Stimulated activated CD4-positive, alpha-beta T cell treated with anti-CD3 and anti-CD28 coated beads, TNF-alpha, amount 100 ng/mL, for 1 hour (primary cell): ENCODE results near the gene TRIO.

Experiments used
- DNase-seq, 3 donors: peaks; one replicate each; pipeline ENCODE4 v3.0.0-alpha.2; 2020; ENCODE audit warnings: low read depth in 3 of 3, low spot score in 1 of 3

The TRIO gene

DNA sequence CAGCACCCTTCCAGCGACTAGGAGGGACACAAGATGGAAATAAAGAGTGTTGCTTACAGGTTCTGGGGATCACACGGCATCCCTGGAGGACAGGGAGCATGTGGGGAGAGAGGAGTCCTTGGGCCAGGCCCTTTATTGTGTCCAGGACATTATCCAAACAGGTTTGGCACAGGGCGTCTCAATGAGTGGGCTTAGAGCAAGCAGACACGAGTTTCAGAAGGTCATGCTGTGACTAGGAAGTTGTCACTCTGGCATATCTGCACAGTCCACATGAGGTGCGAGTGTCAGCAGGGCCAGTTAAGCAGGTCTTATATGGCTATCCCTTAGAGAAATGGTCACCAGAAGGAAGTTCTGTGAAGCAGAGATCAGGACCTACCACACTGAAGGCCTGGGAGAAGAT is 263.9 kb downstream of the TRIO start:
- DNase-seq = no peak

DNA sequence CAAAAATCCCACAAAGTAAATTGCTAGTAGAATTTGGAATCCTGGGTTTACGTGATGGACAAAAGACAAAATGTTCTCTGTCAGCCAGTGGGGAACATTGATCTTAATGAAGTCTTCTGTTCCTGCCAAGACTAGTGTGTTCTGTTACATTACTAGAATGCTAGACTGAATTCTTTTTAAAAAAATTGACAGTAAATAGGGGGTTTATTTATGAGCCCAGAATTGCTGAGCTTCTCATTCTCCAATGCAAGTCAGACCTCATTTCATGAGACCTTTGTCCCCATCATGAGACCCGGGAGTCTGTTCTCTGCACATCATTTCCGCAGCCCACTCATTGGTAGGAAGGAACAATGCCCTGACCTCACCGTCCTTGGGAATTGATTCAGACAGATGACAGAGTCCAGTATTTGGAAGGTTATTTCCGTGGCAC is 264.6 kb downstream of the TRIO start:
- no peak for DNase-seq

DNA sequence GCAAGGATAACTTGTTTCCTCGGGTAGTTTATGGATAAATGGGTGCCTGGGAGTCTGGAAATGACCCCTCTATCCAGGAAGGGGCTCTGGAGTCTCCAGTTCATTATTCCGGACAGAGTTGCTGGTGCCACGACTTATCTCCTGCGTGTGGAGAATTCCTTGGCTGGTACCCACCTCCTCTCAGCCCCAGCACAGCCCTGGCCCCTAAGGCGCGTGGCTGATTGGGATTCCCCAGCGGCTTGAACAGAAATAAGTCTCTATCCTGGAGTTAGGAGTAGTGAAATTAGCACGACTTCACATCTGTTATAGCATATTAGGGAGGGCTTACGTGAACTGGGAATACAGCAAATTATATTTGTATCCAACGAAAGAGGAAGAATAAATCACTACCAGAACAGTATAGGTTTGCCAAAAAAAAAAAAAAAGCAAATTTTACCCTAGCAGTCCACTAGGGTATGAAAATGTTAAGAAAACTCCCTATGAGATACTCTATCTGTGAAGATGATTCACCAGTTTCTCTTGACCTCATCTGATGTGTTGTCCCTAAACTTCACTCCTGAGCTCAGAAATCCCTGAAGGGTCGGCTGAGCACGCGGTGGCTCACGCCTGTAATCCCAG is 265.9 kb downstream of the TRIO start:
- no peak for DNase-seq

DNA sequence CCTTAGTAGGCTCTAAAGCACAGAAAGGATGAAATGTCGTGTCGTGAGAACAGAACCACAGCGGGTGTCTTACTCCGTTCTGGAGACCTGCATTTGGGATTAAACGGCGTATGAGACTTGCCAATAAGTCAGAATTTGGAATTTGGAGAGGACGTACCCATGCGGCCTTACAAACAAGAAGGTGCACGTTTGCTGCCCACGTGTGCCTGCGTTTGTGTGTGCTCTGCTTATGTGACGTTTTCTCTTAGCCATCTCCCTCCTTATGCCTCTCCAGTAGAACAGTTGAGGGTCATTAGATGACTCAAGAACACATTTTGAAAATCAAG is 266.9 kb downstream of the TRIO start:
- DNase-seq = no peak

DNA sequence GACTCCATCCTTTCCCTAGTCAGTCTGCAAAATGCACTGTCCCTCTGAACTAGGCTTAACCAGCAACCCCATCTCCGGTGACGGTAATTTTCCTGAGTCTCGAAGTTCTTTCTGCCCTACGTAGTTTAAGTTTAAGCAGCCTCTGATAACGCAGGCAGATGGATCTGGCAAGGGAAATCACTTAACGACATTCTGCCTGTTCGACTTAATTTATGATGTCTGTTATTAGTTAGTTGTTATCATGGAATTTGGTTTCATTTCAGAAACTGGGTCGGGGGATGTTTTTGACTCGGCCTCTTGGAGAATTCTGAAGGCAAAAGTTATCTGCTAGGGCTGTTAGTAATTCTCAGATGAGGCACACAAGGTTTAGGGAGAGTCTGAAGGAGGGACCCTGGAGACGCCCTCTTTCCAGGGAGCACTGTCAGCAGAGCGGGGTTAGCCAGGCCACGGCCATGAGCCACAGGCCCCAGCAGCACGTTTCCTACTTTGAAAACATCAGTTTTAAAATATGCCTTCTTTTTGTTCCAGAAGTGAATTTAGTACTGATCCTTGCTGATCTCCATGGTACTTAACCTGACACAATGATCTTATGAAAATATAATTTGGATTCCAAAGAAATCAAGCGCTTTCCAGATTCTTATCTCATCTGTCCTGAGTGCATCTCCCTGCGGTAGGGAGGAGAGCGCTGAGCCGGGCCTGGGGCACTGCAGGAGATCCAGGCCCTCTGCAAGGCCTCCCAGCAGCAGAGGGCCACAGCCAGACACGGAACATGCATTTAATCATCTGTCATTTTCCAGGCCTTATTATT is 267.5 kb downstream of the TRIO start:
- no peak for DNase-seq

DNA sequence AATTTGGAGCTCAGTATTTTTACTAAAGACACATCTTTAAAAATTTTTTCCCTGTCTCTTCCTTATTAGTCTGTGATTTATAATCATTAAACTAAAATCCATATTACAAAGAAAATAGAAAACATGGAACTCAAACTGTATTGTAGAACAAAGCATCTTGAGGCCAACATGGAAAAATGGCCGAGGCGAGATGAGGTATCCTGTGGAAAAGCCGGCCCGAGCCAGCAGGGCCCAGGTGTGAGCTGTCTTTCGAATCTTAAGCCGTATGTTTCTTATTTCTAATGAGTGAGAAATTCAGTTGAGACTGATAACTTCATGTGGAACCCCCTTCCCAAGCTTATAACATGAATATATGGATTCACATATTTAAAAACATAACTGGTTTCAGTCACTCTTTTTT is 268.1 kb downstream of the TRIO start:
- DNase-seq = no peak

DNA sequence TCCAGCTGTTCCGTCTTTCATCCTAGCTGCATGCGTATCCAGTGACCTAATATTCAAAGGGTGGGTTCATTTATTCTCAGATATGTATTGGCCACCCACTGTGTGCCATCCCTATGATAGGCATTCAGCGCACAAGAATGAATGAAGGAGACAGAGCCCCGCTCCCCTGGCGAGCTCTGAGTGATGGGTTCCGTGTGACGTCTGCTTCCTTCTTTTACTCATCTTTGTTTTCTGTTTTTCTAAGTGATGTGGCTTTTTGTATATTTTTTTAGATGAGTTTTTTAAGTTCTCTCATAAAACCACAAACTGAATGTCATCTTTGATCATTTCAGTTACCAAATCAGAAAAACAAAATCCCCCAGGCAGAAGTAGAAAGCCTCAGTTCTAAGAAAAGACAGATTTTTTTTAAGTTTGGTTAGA is 270.2 kb downstream of the TRIO start:
- peak in 1 of 3 donors; percentile 9 for DNase-seq

DNA sequence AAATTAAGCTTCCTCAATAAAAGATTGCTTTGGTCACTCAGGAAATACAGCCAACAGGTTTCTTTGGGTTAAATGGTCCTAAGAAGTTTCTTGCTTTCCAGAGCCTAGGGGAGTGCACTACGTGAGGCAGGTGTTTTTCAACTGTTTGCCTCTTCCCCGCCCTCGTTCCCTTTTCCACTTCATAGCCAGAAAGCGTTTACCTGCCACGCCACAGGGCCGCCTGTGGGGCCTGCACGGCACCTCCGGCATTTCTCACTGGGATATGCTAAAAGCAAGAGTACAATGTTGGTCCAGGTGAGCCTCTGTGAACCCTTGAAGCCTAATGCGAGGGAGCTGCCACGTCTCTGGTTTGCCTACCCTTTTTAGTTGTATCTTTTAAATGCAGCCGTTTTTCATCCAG is 270.9 kb downstream of the TRIO start:
- DNase-seq = no peak

DNA sequence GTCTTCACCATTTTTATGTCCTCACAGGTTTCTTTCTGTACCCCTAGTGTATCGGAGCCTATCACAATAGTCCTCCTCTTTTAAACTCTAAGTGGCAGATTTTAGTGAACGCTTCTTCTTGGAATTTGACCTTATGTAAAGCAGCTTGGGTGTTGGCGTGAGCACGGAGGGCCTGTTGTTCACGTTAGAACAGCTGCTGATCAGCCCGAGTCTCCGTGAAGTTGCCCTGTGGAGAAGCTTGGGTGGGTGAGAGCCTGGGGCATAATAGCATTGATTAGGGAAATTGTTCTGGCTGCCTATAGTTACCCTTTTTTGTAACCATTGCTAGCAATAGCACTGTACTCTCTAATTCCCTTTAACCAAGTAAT is 271.5 kb downstream of the TRIO start:
- DNase-seq = no peak

DNA sequence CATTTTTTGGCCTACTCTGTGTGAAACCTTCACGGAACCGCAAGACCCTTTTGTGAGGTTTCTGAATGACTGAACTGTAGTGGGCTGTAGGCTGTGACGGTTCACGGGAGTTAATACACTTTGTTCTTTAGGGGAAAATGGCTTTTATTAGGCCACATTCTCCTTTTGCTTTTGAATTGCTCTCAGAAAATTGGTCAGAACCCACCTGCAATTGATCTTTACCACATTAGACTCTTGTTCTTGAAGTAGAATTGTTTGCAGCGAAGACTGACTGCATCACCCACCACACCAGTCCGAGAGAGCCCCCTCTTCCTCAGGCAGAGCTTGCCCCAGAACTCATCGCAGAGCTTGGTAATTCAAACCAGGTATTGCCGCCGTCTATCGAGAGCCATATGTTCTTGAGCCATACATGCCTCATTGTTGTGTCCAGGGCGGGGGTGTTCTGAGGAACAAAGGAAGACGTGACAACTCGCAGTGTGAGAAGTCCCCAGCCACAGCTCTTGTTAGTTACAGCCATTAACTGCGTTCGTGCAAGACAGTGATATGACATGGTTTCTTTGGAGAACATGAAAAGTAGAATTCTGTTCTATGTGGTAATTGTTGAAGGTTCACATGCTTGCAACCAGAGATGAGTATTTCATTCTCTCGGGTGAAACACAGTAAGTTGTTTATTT is 272.0 kb downstream of the TRIO start:
- no peak for DNase-seq

DNA sequence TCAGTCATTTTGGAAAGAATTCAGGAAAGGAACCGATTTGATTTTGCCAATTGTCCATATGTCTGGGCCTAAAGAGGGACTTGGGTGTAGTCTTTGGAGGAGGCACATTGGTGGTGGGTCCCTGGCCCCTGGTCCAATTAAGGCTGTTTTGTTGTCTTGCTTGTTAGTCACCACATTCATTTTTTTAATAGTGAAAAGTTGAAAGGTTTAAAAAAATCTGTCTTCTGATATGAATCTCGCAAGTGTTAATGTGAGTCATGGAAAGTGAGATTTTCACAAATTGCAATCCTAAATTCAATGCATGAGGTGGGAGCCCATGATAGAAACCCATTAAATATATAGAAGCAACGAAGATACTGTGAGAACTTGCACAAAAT is 272.5 kb downstream of the TRIO start:
- DNase-seq = no peak

DNA sequence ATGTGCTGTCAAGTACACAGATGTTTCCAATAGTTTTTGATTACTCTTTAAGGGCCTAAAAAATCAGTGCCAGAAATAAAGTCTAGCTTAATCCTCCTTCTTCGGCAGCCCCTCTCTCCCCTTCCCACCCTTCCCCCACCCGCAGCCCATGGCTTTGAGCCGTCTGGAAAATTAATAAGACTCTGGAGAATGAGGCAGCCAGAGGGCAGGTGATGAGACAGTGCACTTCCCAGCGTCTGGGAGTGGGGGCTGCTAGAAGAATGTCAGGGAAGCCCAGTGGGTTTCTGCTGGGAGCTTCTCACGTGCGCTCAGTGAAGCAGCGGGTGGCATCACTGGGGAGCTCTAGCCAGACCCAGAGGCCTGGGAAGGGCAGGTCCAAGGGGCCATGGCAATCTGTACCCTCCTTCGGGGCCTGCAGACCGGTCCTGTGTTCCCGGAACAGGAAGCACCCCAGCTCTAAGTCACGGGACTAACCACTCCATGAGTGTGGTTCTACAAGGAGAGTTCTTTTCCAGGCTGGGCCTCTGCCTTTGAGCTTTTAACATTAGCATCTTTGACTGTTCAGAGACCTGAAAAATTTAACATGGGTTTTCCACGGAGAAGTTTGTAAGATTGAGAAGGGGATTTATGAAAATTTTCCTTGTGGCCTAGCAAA is 273.6 kb downstream of the TRIO start:
- DNase-seq = no peak

DNA sequence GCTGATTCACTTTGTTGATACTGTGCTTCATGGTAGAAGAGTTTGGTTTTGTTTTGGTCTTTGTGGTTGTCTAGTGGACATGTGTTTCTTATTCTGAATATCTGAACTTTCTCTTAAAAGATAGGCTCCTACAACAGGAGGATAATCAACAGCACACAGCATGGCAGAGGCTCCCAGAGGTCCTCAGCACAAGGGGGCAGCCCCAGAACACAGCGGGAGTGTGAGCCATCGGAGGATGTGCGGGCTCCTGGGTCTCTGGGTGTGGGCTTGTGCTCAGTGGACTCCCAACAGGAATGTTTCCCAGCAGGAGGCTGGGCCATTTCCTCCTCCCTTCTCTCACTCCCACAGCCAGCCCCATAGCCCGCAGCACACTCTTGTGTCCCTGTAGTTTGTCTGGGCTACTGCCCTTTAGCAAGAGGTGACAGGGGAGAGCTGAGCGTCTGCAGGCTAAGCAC is 274.2 kb downstream of the TRIO start:
- DNase-seq = no peak

DNA sequence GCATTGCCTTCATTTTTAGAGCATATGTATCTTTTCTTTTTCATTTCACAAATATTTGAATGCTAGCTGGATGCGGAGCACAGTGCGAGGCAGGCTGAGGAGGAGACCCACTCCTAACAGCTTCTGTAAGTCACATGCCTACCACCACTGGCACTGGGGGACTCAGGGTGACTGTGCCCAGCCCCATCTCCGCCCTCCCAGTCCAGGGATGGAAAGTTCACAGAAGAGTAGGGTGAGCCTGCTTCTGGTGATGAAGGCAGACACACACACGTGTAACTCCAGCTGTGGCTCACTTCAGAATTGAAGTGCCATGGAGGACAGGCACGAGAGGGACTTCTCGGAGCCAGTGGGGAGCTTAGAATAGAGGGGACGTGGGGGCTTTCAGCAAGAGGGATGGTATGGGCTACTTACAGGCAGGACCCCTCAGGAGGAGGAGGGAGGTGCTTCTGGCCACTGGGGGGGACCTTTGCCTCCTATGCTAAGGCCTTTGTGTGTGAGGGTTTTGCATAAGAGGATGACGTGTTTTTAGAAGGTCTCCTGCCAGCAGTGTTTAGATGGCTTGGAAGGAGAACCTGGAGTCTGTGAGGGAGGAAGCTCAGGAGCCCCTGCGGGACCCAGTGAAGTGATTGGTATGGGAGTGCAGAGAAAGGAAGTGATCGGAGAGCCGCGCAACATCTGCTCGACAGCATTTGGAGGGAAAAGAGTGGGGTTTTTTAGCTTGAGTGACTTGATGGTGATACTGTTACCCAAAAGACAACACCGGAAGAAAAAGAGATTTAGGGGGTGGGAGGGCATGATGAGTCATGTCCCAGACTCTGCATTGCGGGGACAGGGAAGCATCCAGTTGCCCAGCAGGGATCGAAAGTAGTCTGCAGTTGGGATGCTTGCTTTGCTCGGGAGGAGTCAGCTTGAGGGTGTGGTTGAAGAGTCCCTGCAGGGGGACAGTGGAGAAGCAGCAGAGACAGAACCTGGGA is 274.9 kb downstream of the TRIO start:
- DNase-seq = no peak

DNA sequence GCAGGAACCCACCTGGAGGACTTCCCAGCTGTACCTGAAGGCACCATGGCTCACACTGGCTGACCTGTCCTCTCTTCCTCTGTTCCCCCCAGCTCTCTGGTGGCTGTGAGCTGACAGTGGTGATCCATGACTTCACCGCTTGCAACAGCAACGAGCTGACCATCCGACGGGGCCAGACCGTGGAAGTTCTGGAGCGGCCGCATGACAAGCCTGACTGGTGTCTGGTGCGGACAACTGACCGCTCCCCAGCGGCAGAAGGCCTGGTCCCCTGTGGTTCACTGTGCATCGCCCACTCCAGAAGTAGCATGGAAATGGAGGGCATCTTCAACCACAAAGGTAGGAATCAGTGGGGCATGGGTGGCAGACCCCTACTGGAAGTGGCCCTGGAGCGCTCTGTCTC is 276.5 kb downstream of the TRIO start:
- DNase-seq = no peak

DNA sequence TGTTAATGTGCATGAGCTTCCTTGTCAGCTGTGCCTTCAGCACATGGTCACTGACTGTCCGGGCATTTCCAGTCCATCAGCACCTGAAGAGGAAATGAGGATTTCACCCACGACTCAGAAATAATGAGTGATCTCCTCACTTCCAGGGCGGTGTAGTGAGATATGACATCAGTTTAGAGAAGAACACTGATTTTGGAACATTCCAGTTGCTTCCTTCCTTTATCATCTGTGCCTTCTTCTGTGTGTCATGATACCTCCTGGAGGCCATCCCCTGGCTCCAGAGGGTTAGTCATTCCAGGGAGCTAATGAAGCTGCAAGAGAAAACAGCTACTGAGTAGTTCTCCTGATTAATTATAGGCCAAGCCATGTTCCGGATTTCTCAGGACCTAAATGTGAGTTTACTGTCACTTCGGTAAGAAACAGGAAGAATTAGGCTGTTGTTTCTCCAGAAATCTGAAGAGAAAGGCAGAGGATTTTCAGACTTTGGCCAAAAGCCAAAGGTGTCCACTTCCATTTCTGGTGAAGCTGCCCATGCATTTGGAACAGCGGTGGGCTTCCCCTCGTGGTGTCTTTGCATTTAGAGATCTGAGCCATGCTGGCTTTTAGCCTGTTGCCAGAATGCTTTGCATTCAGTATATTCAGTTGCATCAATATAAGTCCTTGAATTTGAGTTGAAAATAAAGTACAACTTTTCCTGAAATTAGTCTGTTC is 277.1 kb downstream of the TRIO start:
- DNase-seq = no peak

DNA sequence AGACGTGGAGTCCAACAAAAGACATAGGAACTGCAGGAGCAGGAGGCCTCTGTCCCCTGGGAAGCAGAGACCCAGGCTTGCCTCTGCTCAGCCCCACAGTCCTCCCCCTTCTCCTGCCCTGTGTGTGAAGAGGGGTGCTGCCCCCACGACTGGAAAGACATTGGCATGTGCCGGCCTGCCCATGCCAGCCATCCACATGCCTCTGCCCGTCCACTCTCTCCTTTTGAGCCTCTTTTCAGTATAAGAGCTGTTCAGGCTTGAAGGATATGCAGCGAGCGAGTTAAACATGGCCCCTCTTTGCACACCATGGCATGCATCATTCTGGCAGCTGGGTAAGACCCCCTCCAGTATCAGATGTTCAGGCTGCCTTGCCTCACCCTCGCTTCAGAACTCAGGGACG is 278.7 kb downstream of the TRIO start:
- DNase-seq = no peak

DNA sequence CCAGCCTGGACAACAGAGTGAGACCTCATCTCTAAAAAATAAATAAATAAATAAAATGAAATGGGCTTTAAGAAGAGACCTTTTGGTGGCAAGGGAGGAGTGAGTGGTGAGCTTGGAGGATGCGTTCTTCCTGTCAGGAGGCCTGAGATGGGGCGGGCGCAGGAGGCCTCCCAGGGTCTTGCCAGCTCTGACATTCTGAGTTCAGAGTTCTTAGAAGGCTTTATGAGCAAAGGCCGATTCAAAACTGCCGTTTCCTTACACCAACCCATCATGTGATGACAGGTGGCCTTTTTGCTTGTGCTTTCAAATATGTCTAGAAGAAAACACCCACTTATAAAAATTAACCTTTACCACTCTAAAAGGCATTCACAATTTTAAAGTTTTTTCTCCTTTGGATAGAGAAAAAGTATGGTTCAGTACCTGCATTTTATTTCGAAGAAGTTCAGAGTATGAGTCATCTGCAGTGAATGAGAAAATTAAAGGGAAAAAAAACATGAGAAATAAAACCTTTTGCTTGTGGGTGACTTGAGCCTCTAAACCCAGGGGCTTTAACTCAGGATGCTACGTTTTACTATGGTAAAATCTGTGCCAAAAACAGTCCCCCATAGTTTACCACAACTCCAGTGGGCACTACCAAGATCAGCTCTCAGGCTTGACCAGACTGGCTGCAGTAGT is 281.0 kb downstream of the TRIO start:
- DNase-seq = no peak

DNA sequence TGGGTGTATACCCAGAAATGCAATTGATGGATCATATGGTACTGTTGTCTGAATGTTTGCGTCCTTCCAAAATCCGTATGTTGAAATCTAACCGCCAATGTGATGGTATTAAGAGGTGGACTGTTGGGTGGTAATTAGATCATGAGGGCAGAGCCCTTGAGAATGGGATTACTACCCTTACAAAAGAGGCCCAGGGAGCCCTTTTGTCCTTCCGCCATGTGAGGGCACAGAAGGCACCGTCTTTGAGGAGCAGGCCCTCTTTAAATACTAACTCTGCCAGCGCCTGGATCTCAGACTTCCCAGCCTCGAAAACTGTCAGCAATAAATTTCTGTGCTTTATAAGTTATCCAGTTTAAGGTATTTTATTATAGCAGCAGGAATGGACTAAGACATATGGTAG is 282.4 kb downstream of the TRIO start:
- no peak for DNase-seq

DNA sequence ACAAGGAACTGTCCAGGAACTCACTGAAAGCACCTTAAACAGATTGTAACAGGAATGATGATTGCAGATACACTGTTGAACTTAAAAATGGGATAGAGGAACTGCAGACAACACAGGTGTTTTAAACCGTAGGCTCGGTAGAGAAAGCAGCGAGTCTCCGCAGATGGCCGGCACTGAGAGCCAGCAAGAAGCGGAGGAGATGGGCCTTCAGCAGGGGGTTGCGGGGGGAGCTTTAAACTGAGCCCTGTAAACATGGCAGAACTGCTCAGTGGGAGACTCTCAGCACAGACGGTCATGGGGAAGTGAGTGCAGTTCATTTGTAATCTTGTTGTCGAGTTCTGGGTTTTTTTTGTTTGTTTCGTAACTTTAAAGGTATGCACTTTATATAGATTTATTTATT is 283.4 kb downstream of the TRIO start:
- DNase-seq = no peak
